Ovary (tissue), 9 donors: ENCODE data around the gene TBCE. TPM values are rescaled to one million over a fixed set of nuclear protein-coding genes. Genes with fewer than 3 reads are reported as not detected.

Experiments used
- DNase-seq, 5 donors: peaks; one replicate each; pipeline ENCODE4 v3.0.0-alpha.2; 2019 to 2020
- H3K27ac ChIP-seq, 2 donors: fragments of 200-600 bp; one replicate each; pipeline versions ENCODE4 v1.5.1 to v1.8.0; 2019 to 2022
- H3K27me3 ChIP-seq: fragments of 200-600 bp; one replicate; pipeline ENCODE4 v1.8.0; 2022
- H3K36me3 ChIP-seq: fragments of 200-600 bp; sonication (generic); one replicate; pipeline ENCODE4 v1.5.1; 2019
- H3K4me1 ChIP-seq: one replicate; pipeline ENCODE4 v1.8.1; 2013; ENCODE audit warnings: mild to moderate bottlenecking, moderate library complexity; ENCODE audit not compliant: insufficient read depth
- H3K4me3 ChIP-seq: fragments of 200-600 bp; sonication (generic); one replicate; pipeline ENCODE4 v1.5.1; 2017
- H3K9me3 ChIP-seq, 2 donors: fragments of 200-600 bp in 1 of 2; sonication (generic) in 1 of 2; one replicate each; pipeline versions ENCODE4 v1.5.1 to v1.8.1; 2013 to 2019; ENCODE audit warnings: mild to moderate bottlenecking in 1 of 2, moderate library complexity in 1 of 2
- EP300 ChIP-seq: sonication (generic); formaldehyde crosslinking; IDR thresholded peaks from one replicate; pipeline ENCODE4 v1.6.1; 2017; ENCODE audit warnings: antibody characterized with exemption
- POLR2A ChIP-seq: fragments of 450-650 bp; IDR thresholded peaks from one replicate; pipeline ENCODE4 v1.6.1; 2017; ENCODE audit warnings: antibody characterized with exemption, mild to moderate bottlenecking, moderate library complexity
- WGBS, 3 donors: extraction: QIAGEN DNeasy Blood & Tissue Kit in 1 of 3; methylation state at CpG; one replicate each; pipeline versions ENCODE4 v1.1.5 to v1.1.7; 2013 to 2017; 5-methylcytosine and 5-hydroxymethylcytosine counted together
- intact Hi-C, 4 donors: fragments of 100-400 bp; cut with DNase I; formaldehyde crosslinking; loops; one replicate each; pipeline versions ENCODE4 v1.11.0 to v1.15.1; 2022 to 2023
- polyA plus RNA-seq, 2 donors: library from polyadenylated mRNA; stranded (reverse); fragments of 200-250 nt in 1 of 2; fragments of 350-450 nt in 1 of 2; fragmentation: Illumina TruSeq in 1 of 2; extraction: RNeasy Lipid Tissue Mini Kit (QIAGEN cat#74804) in 1 of 2; gene quantifications; one replicate each; pipeline ENCODE4 v1.2.3, GENCODE V29; 2013 to 2014
- total RNA-seq, 7 donors: library from RNA; depleted of rRNA in 2 of 7; stranded (reverse); fragments of >200 nt in 2 of 7; fragmentation: NEBNext Ultra II Directional in 3 of 7; extraction: Animal tissue kit (Norgen Biotek cat#: 25700) in 3 of 7; gene quantifications; one replicate each; pipeline versions ENCODE4 v1.1.0 to v1.2.4, GENCODE V29; 2016 to 2023
- TF ChIP-seq, protein P1 (sequence below), 3 donors: fragments of 450-650 bp in 2 of 3; fragments of 200-600 bp in 1 of 3; IDR thresholded peaks; one replicate each; pipeline versions ENCODE4 v1.5.1 to v1.8.0; 2016 to 2022; ENCODE audit warnings: antibody characterized with exemption in 3 of 3, mild to moderate bottlenecking in 1 of 3
- donor health status: DM: no; HTN: no; CAD: no; lungs with moderate emphysema.
- donor health status: DM: no; HTN: no; CAD: no.
- donor health status: Bipolar disorder and iron deficiency.
- donor health status: DM: yes; HTN: yes; CAD: no.
- donor health status: DM: no; HTN: no; CAD: no.
- donor health status: DM: yes; HTN: yes; CAD: no.

TBCE gene
- total and polyA plus RNA-seq, 9 donors: 11.8 to 25.5 (median 22.8) TPM

DNA sequence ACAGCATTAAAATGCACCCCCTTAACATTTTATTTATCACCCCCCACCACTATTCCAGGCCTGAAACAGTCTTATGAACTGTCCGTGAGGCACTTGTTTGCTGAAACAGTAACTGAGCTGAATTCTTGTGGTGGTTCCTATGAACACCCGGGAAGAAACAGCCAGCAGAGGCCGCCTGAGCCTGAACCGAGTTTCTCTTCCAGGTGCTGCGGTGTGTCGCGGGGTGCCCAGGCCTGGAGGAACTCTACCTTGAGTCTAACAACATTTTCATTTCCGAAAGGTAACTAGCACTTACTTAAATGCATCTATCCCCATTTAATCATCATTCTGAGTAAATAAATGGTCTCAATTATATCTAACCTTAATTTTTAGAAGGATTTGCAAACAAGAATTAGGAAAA lies 66.8 kb downstream of the TBCE start:
- 87 to 90% (median 90%) methylated on average over 8 of the region's 8 CpGs for WGBS, 3 donors
- no peak for DNase-seq
- Histone ChIP-seq H3K4me3 (no peak overlapping the region), H3K27ac (no peak overlapping the region), H3K4me1 (no peaks in the 10 kb centered on the region), H3K27me3 (no peaks in the 10 kb centered on the region), H3K9me3 (no peaks in the 10 kb centered on the region), H3K36me3 (no peaks in the 10 kb centered on the region)
- intact Hi-C loops: no loop called here
- TF ChIP-seq EP300 (no peak), POLR2A (no peak)
- TF ChIP-seq, protein P1, sequence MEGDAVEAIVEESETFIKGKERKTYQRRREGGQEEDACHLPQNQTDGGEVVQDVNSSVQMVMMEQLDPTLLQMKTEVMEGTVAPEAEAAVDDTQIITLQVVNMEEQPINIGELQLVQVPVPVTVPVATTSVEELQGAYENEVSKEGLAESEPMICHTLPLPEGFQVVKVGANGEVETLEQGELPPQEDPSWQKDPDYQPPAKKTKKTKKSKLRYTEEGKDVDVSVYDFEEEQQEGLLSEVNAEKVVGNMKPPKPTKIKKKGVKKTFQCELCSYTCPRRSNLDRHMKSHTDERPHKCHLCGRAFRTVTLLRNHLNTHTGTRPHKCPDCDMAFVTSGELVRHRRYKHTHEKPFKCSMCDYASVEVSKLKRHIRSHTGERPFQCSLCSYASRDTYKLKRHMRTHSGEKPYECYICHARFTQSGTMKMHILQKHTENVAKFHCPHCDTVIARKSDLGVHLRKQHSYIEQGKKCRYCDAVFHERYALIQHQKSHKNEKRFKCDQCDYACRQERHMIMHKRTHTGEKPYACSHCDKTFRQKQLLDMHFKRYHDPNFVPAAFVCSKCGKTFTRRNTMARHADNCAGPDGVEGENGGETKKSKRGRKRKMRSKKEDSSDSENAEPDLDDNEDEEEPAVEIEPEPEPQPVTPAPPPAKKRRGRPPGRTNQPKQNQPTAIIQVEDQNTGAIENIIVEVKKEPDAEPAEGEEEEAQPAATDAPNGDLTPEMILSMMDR (IDR thresholded peaks at IDR 0.05): no peak

DNA sequence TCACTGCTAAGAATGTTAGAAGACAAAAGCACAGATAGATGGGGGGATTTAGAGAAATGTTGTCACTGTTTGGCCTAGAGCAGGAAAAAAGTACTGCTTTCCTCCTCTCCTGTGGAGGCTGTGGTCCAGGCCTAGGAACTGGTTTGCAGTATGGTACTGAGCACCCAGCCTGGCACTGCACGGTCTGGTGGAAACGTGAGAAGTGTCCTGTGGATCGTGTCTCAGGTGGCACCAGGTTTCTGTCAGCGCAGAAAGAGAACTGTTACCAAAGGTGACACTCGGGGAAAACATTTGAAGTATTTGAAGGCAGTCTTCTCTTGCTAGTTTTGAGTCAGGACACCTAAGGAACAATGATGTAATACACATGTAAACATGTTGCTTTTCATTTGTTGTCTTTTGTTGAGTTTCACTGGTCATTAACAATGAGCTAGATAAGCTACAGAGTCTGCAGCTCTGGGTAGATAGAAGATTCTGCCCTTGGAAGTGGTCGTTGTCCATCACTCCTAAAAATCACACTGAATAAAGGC lies 74.0 kb downstream of the TBCE start:
- 86 to 91% (median 90%) methylated on average over 6 of the region's 6 CpGs for WGBS, 3 donors
- DNase-seq: no peak
- Histone ChIP-seq H3K36me3 (no peaks in the 10 kb centered on the region), H3K27ac (no peak overlapping the region), H3K4me3 (no peak overlapping the region), H3K27me3 (no peaks in the 10 kb centered on the region), H3K9me3 (no peaks in the 10 kb centered on the region), H3K4me1 (no peaks in the 10 kb centered on the region)
- intact Hi-C loops: no loop called here
- TF ChIP-seq, protein P1 (IDR thresholded peaks at IDR 0.05): no peak
- TF ChIP-seq EP300 (no peak), POLR2A (no peak)

DNA sequence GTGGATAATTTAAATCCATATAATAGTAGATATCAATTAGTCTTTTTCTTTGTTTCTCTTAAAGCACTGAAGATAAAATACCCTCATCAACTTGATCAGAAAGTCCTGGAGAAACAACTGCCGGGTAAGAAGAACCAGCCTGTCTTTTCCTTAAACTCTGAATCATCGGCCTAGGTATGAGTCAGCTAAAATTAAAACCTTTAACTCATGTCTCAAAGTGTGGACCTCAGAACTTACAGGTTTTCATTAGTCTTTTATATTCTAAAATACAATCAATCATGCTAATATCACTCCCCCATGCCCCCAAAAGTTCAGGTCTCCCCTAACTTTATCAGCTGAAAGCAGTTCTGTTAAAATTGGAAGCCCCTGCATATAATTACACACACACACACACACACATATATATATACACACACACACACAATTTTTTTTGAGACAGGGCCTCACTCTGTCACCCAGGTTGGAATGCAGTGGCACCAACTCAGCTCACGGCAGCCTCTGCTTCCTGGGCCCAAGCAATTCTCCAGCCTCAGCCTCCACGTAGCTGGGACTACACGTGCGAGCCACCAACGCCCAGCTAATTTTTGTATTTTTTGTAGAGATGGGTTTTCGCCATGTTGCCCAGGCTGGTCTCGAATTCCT lies 75.7 kb downstream of the TBCE start:
- no peaks in the 10 kb centered on the region for H3K27me3 ChIP-seq
- H3K4me3 ChIP-seq: no peak overlapping the region
- TF ChIP-seq POLR2A: no peak
- TF ChIP-seq, protein P1 (IDR thresholded peaks at IDR 0.05): no peak
- no peak for TF ChIP-seq EP300
- H3K27ac ChIP-seq: no peak overlapping the region
- DNase-seq: no peak
- no peaks in the 10 kb centered on the region for H3K4me1 ChIP-seq
- WGBS, 3 donors: 80 to 84% (median 81%) methylated on average over 9 of the region's 9 CpGs
- no peaks in the 10 kb centered on the region for H3K9me3 ChIP-seq
- no peaks in the 10 kb centered on the region for H3K36me3 ChIP-seq
- intact Hi-C loops: no loop called here

DNA sequence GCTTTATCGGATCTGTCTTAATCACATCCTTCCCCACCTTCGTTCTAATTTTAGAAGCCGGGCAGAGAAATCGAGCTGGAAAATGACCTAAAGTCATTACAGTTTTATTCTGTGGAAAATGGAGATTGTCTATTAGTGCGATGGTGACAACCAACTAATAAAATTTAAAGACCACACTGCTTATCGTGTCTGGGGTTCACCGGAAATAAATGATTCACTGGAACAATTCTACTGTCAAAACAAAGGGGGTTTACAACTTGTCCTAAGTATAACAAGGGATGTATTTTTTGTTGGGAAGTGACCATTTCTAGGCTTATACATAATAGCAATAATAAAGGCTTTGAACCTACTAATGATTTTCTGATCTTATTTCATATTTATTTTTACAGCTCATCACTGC lies 81.4 kb downstream of the TBCE start:
- no peaks in the 10 kb centered on the region for H3K36me3 ChIP-seq
- H3K4me3 ChIP-seq: no peak overlapping the region
- WGBS, 3 donors: 84 to 89% (median 84%) methylated on average over 7 of the region's 7 CpGs
- no peaks in the 10 kb centered on the region for H3K27me3 ChIP-seq
- H3K27ac ChIP-seq: no peak overlapping the region
- no peak for TF ChIP-seq EP300
- TF ChIP-seq, protein P1 (IDR thresholded peaks at IDR 0.05): no peak
- no peak for TF ChIP-seq POLR2A
- H3K9me3 ChIP-seq: no peaks in the 10 kb centered on the region
- intact Hi-C loops: no loop called here
- DNase-seq: no peak
- no peaks in the 10 kb centered on the region for H3K4me1 ChIP-seq
